ENCODE measurements around the gene PATE4. TPM values are rescaled to one million over a fixed set of nuclear protein-coding genes. Genes with fewer than 3 reads are reported as not detected.
"Not testable (repeated sequence)": the region's sequence is repeated elsewhere in the genome, so short reads cannot be mapped to it uniquely, and the experiment has no call there.

The PATE4 gene
- total and polyA plus RNA-seq, 5 donors: not detected

DNA sequence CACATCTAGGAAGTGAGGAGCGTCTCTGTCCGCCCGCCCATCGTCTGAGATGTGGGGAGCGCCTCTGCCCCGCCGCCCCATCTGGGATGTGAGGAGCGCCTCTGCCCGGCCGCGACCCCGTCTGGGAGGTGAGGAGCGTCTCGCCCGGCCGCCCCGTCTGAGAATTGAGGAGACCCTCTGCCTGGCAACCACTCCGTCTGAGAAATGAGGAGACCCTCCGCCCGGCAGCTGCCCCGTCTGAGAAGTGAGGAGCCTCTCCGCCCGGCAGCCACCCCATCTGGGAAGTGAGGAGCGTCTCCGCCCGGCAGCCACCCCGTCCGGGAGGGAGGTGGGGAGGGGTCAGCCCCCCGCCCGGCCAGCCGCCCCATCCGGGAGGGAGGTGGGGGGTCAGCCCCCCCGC lies 29.7 kb downstream of the PATE4 start:
- intact Hi-C loops (cut with DNase I); H3K27me3 ChIP-seq (ENCODE audit: control insufficient read depth, insufficient read depth); H3K4me1 ChIP-seq (ENCODE audit: control insufficient read depth, insufficient read depth, low read length); H3K9me3 ChIP-seq (ENCODE audit: control insufficient read depth, low read length); H3K4me3 ChIP-seq (ENCODE audit: low read length); ATAC-seq; DNase-seq; H3K27ac ChIP-seq (ENCODE audit: low read length): not testable (repeated sequence)
- 96% methylated on average over 31 of the region's 33 CpGs for WGBS

DNA sequence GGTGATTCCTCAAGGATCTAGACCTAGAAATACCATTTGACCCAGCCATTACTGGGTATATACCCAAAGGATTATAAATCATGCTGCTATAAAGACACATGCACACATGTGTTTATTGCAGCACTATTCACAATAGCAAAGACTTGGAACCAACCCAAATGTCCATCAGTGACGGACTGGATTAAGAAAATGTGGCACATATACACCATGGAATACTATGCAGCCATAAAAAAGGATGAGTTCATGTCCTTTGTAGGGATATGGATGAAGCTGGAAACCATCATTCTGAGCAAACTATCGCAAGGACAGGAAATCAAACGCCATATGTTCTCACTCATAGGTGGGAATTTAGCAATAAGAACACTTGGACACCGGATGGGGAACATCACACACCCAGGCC lies 32.2 kb downstream of the PATE4 start:
- H3K9me3 ChIP-seq (ENCODE audit: control insufficient read depth, low read length); H3K27ac ChIP-seq (ENCODE audit: low read length); H3K4me1 ChIP-seq (ENCODE audit: control insufficient read depth, insufficient read depth, low read length); ATAC-seq; intact Hi-C loops (cut with DNase I); DNase-seq; H3K4me3 ChIP-seq (ENCODE audit: low read length); H3K27me3 ChIP-seq (ENCODE audit: control insufficient read depth, insufficient read depth): not testable (repeated sequence)
- 89% methylated on average over 4 of the region's 4 CpGs for WGBS

DNA sequence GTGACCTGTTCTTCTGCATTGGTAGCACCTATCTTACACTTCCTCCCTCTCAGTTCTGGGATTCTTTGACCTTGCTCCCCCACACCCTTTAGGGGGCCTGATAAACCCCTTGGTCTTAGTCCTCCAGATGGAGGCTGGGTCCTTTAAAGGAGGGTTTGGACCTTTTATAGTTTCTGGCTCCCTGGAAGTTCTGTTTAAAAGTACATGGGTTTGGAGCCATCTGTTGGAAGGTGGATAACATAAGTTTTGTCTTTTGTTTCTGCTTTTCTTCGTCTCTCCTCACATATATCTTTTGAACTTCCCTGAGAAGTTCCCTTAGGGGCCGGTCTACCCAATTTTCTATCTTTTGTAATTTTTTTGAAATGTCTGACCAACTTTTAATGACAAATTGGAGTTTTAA lies 36.4 kb downstream of the PATE4 start:
- Histone ChIP-seq H3K27ac (ENCODE audit: low read length) (no peak overlapping the region), H3K4me3 (ENCODE audit: low read length) (no peak overlapping the region), H3K4me1 (ENCODE audit: control insufficient read depth, insufficient read depth, low read length) (no peaks in the 10 kb centered on the region), H3K27me3 (ENCODE audit: control insufficient read depth, insufficient read depth) (no peaks in the 10 kb centered on the region), H3K9me3 (ENCODE audit: control insufficient read depth, low read length) (no peaks in the 10 kb centered on the region)
- WGBS: 62% methylated on average over 2 of the region's 2 CpGs
- DNase-seq (no peak), ATAC-seq (no peak)
- intact Hi-C loops (cut with DNase I): no loop called here

DNA sequence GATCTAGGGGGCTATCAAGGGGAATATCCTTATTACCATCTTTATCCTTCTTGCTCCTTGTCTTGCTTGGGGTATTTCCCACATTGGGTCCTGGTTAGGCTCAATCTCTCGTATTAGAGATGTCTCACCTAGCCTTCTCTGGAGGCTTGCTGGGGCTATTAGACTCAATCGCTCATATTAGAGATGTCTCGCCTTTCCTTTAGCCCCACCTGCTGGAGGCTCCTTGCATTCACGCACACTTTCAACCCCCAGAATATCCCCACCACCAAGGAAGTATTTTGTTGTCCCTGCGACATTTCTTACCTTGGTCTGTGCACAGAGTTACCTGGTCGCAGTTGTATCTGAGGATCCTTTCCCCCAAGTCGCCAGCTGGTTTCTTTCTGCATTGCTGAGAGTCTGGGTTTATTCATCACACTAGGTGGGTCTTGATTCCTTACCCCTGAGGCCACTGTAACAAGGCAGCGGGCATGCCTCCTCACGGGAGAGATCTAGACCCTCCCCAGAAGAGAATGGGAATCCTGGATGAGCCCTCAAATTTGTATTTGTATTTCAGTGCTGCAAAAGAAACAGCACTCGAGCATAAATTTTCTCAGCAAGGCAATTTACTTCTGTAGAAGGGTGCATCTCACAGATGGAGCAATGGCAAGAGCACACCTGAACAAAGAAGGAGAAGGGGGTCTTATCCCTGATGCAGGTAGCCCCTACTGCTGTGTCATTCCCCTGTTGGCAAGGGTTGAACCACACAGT lies 38.4 kb downstream of the PATE4 start:
- intact Hi-C loops (cut with DNase I): loop anchor here in 3 of 4 donors (5.0 to 10.0 kb wide), 3 partner anchors 227 to 909 kb away; partner anchors contain the start of gene CHEK1 (in 1 of the 3)
- H3K4me1 ChIP-seq (ENCODE audit: control insufficient read depth, insufficient read depth, low read length): no peaks in the 10 kb centered on the region
- ATAC-seq (no peak), DNase-seq (peak in 1 of 3 donors; percentile 63)
- no peak overlapping the region for H3K4me3 ChIP-seq (ENCODE audit: low read length)
- H3K9me3 ChIP-seq (ENCODE audit: control insufficient read depth, low read length): no peaks in the 10 kb centered on the region
- H3K27ac ChIP-seq (ENCODE audit: low read length): no peak overlapping the region
- no peaks in the 10 kb centered on the region for H3K27me3 ChIP-seq (ENCODE audit: control insufficient read depth, insufficient read depth)
- 75% methylated on average over 10 of the region's 10 CpGs for WGBS

DNA sequence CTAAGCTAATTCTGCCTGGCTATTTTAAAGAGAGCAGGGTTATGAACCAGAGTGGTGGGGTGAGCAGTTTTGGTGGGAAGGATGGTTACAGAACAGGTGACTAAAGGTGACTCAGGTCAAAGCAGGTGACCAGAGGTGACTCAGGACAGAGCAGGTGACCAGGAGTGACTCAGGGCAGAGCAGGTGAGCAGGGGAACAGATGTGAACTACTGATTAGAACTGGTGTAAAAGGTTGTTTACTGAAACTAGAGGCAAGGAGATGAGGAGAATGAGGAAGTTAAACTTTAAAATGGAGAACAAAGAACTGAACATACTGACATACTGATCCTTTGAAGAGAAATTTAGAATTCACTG lies 39.0 kb downstream of the PATE4 start:
- no peaks in the 10 kb centered on the region for H3K9me3 ChIP-seq (ENCODE audit: control insufficient read depth, low read length)
- ATAC-seq (no peak), DNase-seq (no peak)
- intact Hi-C loops (cut with DNase I): loop anchor here in 3 of 4 donors (5.0 to 10.0 kb wide), 3 partner anchors 227 to 910 kb away; partner anchors contain the start of gene CHEK1 (in 1 of the 3)
- no peak overlapping the region for H3K27ac ChIP-seq (ENCODE audit: low read length)
- H3K4me3 ChIP-seq (ENCODE audit: low read length): no peak overlapping the region
- H3K4me1 ChIP-seq (ENCODE audit: control insufficient read depth, insufficient read depth, low read length): no peaks in the 10 kb centered on the region
- H3K27me3 ChIP-seq (ENCODE audit: control insufficient read depth, insufficient read depth): no peaks in the 10 kb centered on the region

DNA sequence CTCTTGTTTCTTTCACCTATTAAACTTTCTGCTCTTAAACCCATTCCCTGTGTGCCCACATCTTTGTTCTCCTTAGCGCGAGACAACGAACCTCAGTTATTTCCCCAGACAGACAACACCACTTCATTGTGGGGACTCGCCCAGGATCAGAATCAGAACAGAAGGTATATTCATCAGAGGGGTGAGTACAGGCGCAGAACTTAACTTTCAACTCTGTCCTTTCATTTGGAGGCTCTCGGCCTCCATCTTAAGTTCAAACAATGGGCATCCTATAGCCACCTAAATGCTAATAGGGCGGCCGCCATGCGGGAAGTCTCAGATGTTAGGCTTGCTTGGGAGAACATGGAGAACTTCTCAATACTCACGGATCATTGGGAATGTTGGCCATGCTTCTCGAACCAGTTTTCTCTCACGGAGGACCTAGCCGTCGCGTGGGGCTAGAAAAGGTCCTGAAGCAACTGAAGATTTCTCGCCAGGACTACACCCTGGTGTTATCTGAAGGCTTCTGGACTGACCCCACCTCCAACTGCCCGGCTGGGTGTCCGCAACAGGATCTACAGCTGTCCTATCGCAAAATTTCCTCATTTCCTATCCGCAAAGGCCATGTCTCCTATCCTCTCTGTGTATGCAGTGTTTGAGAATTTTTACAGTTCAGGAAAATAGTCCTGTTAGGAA lies 40.9 kb downstream of the PATE4 start:
- H3K27ac ChIP-seq (ENCODE audit: low read length): no peak overlapping the region
- no peaks in the 10 kb centered on the region for H3K27me3 ChIP-seq (ENCODE audit: control insufficient read depth, insufficient read depth)
- H3K4me3 ChIP-seq (ENCODE audit: low read length): no peak overlapping the region
- intact Hi-C loops (cut with DNase I): loop anchor here in 3 of 4 donors (5.0 to 10.0 kb wide), 3 partner anchors 229 to 912 kb away; partner anchors contain the start of gene CHEK1 (in 1 of the 3)
- ATAC-seq (peak; percentile 66 to 70), DNase-seq (peak in 1 of 3 donors; percentile 39)
- WGBS: 70% methylated on average over 20 of the region's 20 CpGs
- no peaks in the 10 kb centered on the region for H3K9me3 ChIP-seq (ENCODE audit: control insufficient read depth, low read length)
- no peaks in the 10 kb centered on the region for H3K4me1 ChIP-seq (ENCODE audit: control insufficient read depth, insufficient read depth, low read length)

DNA sequence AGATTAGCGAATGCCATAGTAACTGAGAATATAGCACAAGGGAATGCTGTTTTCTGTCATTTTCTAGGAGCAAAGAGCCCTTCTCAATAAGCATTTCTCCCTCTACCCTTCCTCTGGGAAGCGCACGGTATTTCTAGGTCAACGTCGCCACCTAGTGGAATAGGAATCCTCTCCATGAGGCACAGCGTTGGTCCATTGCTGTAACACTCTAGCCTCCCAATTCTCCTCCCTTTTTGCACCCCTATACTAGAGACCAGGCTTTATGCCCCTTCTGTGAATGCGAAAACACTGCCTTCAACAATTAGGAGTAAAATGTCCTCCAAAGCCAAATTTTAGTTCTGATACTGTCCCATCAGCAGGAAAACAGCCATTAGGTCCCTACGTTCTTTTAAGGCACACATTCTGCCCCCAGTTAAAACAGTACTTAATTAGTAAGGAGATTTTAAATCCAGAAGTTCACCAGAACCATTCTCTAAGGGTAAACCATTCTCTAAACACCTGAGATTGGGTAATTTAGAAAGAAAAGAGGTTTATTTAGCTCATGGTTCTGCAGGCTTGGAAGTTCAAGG lies 41.5 kb downstream of the PATE4 start:
- 13% methylated on average over 8 of the region's 8 CpGs for WGBS
- Histone ChIP-seq H3K27ac (ENCODE audit: low read length) (no peak overlapping the region), H3K4me1 (ENCODE audit: control insufficient read depth, insufficient read depth, low read length) (no peaks in the 10 kb centered on the region), H3K27me3 (ENCODE audit: control insufficient read depth, insufficient read depth) (no peaks in the 10 kb centered on the region), H3K9me3 (ENCODE audit: control insufficient read depth, low read length) (no peaks in the 10 kb centered on the region), H3K4me3 (ENCODE audit: low read length) (no peak overlapping the region)
- ATAC-seq (peak; percentile 97 to 99), DNase-seq (peak in 2 of 3 donors; percentile 46 to 62)
- intact Hi-C loops (cut with DNase I): loop anchor here in 3 of 4 donors (5.0 to 10.0 kb wide), 3 partner anchors 230 to 912 kb away; partner anchors contain the start of gene CHEK1 (in 1 of the 3)

DNA sequence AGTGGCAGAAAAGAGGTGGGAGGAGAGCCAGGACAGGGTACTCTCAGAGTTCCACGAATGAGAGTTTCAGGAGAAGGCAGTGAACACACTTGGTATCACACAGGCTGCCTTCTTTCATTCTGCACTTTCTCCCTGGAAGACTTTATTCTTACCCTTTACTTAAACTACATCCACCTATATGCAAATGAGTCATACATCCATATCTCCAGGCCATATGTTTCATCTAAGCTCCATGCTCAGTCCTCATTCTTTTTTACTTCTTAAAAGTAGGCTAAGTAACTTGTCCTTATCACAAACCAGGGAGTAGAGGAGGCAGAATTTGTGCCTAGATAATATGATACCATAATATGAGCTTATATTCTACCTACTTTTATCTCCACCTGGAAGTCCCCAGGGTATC lies 48.2 kb downstream of the PATE4 start:
- WGBS: 69% methylated on average over 1 of the region's 1 CpG
- intact Hi-C loops (cut with DNase I): no loop called here
- no peaks in the 10 kb centered on the region for H3K4me1 ChIP-seq (ENCODE audit: control insufficient read depth, insufficient read depth, low read length)
- H3K27me3 ChIP-seq (ENCODE audit: control insufficient read depth, insufficient read depth): no peaks in the 10 kb centered on the region
- no peak overlapping the region for H3K4me3 ChIP-seq (ENCODE audit: low read length)
- H3K9me3 ChIP-seq (ENCODE audit: control insufficient read depth, low read length): no peaks in the 10 kb centered on the region
- H3K27ac ChIP-seq (ENCODE audit: low read length): no peak overlapping the region
- no peak for ATAC-seq
- DNase-seq: no peak

DNA sequence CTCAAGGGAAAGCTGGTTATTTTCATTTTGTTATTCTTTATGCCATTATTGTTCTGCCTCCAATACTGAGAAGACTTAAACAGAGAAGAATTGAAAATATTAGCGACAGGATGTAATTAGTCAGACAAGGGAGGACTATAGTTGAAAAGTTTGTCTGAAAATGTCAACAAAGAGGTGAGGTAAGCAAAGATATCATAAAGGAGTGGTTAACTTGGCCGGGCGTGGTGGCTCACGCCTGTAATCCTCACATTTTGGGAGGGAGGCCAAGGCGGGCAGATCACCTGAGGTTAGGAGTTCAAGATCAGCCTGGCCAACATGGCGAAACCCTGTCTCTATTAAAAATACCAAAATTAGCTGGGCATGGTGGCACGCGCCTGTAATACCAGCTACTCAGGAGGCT lies 50.3 kb downstream of the PATE4 start:
- Histone ChIP-seq H3K27ac (ENCODE audit: low read length) (no peak overlapping the region), H3K4me1 (ENCODE audit: control insufficient read depth, insufficient read depth, low read length) (no peaks in the 10 kb centered on the region), H3K27me3 (ENCODE audit: control insufficient read depth, insufficient read depth) (no peaks in the 10 kb centered on the region), H3K9me3 (ENCODE audit: control insufficient read depth, low read length) (no peaks in the 10 kb centered on the region), H3K4me3 (ENCODE audit: low read length) (no peak overlapping the region)
- ATAC-seq (no peak), DNase-seq (no peak)
- intact Hi-C loops (cut with DNase I): no loop called here
- 88% methylated on average over 8 of the region's 8 CpGs for WGBS

DNA sequence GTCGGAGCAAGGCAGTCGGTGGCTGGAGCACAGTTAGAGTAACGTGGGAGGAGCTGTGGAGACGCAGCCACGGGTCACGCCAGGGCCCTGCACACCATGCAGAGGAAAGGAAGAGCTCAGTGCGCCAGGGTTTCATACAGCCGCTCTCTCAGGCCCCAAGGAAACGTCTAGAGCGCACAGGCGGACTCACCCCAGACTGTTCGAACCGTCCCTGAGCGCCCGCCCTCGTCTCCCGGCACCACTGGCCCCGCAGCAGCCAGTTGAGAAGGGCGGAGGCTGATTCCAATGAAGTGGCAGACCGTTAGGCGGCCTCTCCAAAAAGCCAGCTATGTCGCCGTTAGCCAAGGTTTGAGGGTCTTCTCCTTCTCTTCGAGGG lies 53.9 kb downstream of the PATE4 start:
- no peaks in the 10 kb centered on the region for H3K4me1 ChIP-seq (ENCODE audit: control insufficient read depth, insufficient read depth, low read length)

More for the DNA sequence above, 53.9 kb downstream of the PATE4 start:
- peak overlapping the region; percentile 58 for H3K27ac ChIP-seq (ENCODE audit: low read length)
- ATAC-seq: peak; percentile 54 to 64
- H3K9me3 ChIP-seq (ENCODE audit: control insufficient read depth, low read length): no peaks in the 10 kb centered on the region
- H3K27me3 ChIP-seq (ENCODE audit: control insufficient read depth, insufficient read depth): no peaks in the 10 kb centered on the region
- intact Hi-C loops (cut with DNase I): no loop called here
- peak; percentile 49 to 81 (median 79) for DNase-seq
- WGBS: 15% methylated on average over 24 of the region's 24 CpGs
- H3K4me3 ChIP-seq (ENCODE audit: low read length): peak overlapping the region; percentile 32
